Suprapubic skin (tissue), 4 donors: ENCODE results near the gene F8. TPM values are rescaled to one million over a fixed set of nuclear protein-coding genes. Genes with fewer than 3 reads are reported as not detected.

ENCODE experiments used
- DNase-seq, 2 donors: peaks; one replicate each; pipeline ENCODE4 v3.0.0-alpha.2; 2019; ENCODE audit warnings: low spot score in 2 of 2
- H3K27ac ChIP-seq: fragments of 200-600 bp; sonication (generic); one replicate; pipeline ENCODE4 v1.5.1; 2019
- H3K27me3 ChIP-seq: fragments of 200-600 bp; sonication (generic); one replicate; pipeline ENCODE4 v1.5.1; 2019
- H3K36me3 ChIP-seq: fragments of 200-600 bp; sonication (generic); one replicate; pipeline ENCODE4 v1.5.1; 2019
- H3K4me1 ChIP-seq: fragments of 200-600 bp; sonication (generic); one replicate; pipeline ENCODE4 v1.5.1; 2019
- H3K4me3 ChIP-seq: fragments of 200-600 bp; sonication (generic); one replicate; pipeline ENCODE4 v1.5.1; 2019; ENCODE audit warnings: mild to moderate bottlenecking
- H3K9me3 ChIP-seq: fragments of 200-600 bp; sonication (generic); one replicate; pipeline ENCODE4 v1.5.1; 2019
- EP300 ChIP-seq: sonication (generic); formaldehyde crosslinking; IDR thresholded peaks from one replicate; pipeline ENCODE4 v1.6.1; 2017; ENCODE audit warnings: antibody characterized with exemption
- POLR2A ChIP-seq, 2 donors: fragments of 450-650 bp; IDR thresholded peaks; one replicate each; pipeline ENCODE4 v1.6.1; 2017; ENCODE audit warnings: antibody characterized with exemption in 2 of 2, mild to moderate bottlenecking in 2 of 2, moderate library complexity in 2 of 2
- POLR2AphosphoS5 ChIP-seq, 3 donors: sonication (generic); formaldehyde crosslinking; IDR thresholded peaks; one replicate each; pipeline ENCODE4 v1.6.1; 2017; ENCODE audit warnings: antibody characterized with exemption in 3 of 3
- WGBS: methylation state at CpG from one replicate; pipeline ENCODE4 v1.1.5; 2018; 5-methylcytosine and 5-hydroxymethylcytosine counted together
- total RNA-seq, 4 donors: library from RNA; depleted of rRNA; stranded (reverse); fragments of >200 nt; gene quantifications; one replicate each; pipeline ENCODE4 v1.1.0, GENCODE V29; 2016
- TF ChIP-seq, protein P1 (sequence below), 2 donors: fragments of 200-600 bp in 1 of 2; fragments of 450-650 bp in 1 of 2; sonication (generic) in 1 of 2; IDR thresholded peaks; one replicate each; pipeline ENCODE4 v1.5.1; 2016 to 2019; ENCODE audit warnings: antibody characterized with exemption in 2 of 2, mild to moderate bottlenecking in 1 of 2, moderate library complexity in 1 of 2

The F8 gene
- total RNA-seq, 4 donors from 2014 or later, result 5.1 to 15.0 (median 6.7) TPM

DNA sequence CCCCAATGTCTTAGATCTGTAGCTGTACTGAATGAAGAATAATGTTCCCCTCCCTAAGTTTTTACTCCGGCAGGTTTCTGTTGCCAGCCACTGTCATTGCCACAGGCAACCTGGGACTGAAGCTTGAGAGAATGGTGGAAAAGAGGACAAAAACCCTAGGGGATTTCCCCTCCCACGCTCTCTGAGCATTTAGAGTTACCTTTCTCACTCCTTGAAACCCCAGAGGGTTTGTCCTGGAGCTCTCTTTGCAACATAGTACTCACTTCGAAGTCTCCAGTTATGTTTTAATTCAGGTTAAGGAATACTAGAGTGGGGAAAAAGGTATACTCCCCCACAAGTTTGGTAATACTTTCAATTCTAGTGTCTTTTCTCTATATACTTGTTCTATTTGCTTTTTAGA is 31.5 kb downstream of the F8 start:
- no peaks in the 10 kb centered on the region for H3K4me1 ChIP-seq
- no peak for DNase-seq
- H3K9me3 ChIP-seq, result no peaks in the 10 kb centered on the region
- TF ChIP-seq, protein P1, sequence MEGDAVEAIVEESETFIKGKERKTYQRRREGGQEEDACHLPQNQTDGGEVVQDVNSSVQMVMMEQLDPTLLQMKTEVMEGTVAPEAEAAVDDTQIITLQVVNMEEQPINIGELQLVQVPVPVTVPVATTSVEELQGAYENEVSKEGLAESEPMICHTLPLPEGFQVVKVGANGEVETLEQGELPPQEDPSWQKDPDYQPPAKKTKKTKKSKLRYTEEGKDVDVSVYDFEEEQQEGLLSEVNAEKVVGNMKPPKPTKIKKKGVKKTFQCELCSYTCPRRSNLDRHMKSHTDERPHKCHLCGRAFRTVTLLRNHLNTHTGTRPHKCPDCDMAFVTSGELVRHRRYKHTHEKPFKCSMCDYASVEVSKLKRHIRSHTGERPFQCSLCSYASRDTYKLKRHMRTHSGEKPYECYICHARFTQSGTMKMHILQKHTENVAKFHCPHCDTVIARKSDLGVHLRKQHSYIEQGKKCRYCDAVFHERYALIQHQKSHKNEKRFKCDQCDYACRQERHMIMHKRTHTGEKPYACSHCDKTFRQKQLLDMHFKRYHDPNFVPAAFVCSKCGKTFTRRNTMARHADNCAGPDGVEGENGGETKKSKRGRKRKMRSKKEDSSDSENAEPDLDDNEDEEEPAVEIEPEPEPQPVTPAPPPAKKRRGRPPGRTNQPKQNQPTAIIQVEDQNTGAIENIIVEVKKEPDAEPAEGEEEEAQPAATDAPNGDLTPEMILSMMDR (IDR thresholded peaks at IDR 0.05), result no peak
- no peak for TF ChIP-seq EP300
- TF ChIP-seq POLR2A (IDR thresholded peaks at IDR 0.05), result no peak
- TF ChIP-seq POLR2AphosphoS5 (IDR thresholded peaks at IDR 0.05), result no peak
- no peak overlapping the region for H3K4me3 ChIP-seq
- H3K27me3 ChIP-seq, result no peaks in the 10 kb centered on the region
- H3K27ac ChIP-seq, result no peak overlapping the region
- 66% methylated on average over 3 of the region's 3 CpGs for WGBS
- H3K36me3 ChIP-seq, result no peaks in the 10 kb centered on the region

DNA sequence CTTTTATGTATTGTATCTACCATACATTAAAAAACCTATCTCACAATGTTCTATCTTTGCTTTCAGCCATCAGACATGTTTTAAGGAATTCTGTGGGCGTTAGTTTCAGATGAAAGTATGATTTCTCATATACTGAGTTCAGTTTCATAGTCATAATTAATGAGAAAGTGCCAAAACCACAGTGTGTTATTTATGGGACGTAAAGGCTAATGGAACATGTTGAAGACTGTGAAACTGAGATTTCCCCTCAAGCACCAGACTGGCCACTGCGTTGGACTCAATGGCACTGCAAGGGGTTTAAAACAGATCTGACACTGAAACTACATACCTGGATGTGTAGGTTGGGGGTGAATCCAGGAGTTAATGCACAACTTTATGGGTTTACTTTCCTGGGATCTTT is 32.0 kb downstream of the F8 start:
- no peak for TF ChIP-seq EP300
- no peak for TF ChIP-seq POLR2A (IDR thresholded peaks at IDR 0.05)
- no peak for TF ChIP-seq POLR2AphosphoS5 (IDR thresholded peaks at IDR 0.05)
- TF ChIP-seq, protein P1 (IDR thresholded peaks at IDR 0.05), result no peak
- no peaks in the 10 kb centered on the region for H3K36me3 ChIP-seq
- no peaks in the 10 kb centered on the region for H3K4me1 ChIP-seq
- H3K4me3 ChIP-seq, result no peak overlapping the region
- H3K27ac ChIP-seq, result no peak overlapping the region
- H3K9me3 ChIP-seq, result no peaks in the 10 kb centered on the region
- WGBS, result 60% methylated on average over 3 of the region's 3 CpGs
- no peak for DNase-seq
- no peaks in the 10 kb centered on the region for H3K27me3 ChIP-seq

DNA sequence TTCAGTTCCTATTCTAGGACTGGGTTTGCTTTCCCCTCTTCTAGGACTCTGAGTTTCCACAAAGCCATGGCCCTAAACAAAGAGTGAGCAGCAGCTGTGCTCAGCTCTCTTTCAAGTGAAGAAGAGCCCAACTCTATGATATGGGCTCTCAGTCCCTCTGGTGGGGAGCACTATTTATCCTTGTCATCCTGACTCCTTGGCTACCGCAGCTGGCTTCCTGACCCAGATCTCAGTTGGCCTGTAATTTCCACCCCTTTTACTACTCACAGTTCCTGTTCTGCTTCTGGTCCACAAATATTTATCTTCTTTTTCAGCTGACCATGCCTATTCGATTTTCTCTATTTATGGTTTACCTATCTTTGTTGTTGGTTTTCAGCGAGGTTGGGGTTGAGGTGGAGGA is 33.8 kb downstream of the F8 start:
- H3K27ac ChIP-seq, result no peak overlapping the region
- 71% methylated on average over 3 of the region's 3 CpGs for WGBS
- H3K36me3 ChIP-seq, result no peaks in the 10 kb centered on the region
- H3K4me3 ChIP-seq, result no peak overlapping the region
- DNase-seq, result no peak
- H3K27me3 ChIP-seq, result no peaks in the 10 kb centered on the region
- no peaks in the 10 kb centered on the region for H3K9me3 ChIP-seq
- TF ChIP-seq, protein P1 (IDR thresholded peaks at IDR 0.05), result no peak
- TF ChIP-seq POLR2AphosphoS5 (IDR thresholded peaks at IDR 0.05) (no peak), EP300 (no peak), POLR2A (IDR thresholded peaks at IDR 0.05) (no peak)
- H3K4me1 ChIP-seq, result no peaks in the 10 kb centered on the region

DNA sequence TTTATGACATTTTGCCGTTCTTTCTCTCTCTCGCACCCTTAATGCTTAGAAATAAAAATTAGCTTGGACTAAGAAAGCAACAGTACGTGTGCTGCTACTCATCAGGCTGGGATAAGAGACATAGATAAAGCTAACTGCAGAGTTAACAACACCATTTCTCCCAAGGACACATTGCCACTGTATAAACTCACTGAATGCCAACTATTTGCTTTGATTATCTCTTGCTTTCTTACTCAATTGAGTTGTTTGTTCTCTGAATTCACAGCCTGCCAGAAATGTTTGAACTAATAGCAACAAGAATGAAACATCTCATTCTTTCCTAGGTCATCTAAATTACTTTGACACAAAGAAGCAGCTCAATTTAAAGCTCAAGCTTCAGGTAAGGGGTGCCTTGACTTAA is 34.6 kb downstream of the F8 start:
- H3K9me3 ChIP-seq, result no peaks in the 10 kb centered on the region
- no peaks in the 10 kb centered on the region for H3K36me3 ChIP-seq
- WGBS, result 74% methylated on average over 3 of the region's 3 CpGs
- H3K27ac ChIP-seq, result no peak overlapping the region
- no peak for DNase-seq
- H3K27me3 ChIP-seq, result no peaks in the 10 kb centered on the region
- no peak overlapping the region for H3K4me3 ChIP-seq
- H3K4me1 ChIP-seq, result no peaks in the 10 kb centered on the region
- TF ChIP-seq, protein P1 (IDR thresholded peaks at IDR 0.05), result no peak
- TF ChIP-seq POLR2A (IDR thresholded peaks at IDR 0.05), result no peak
- no peak for TF ChIP-seq POLR2AphosphoS5 (IDR thresholded peaks at IDR 0.05)
- no peak for TF ChIP-seq EP300

DNA sequence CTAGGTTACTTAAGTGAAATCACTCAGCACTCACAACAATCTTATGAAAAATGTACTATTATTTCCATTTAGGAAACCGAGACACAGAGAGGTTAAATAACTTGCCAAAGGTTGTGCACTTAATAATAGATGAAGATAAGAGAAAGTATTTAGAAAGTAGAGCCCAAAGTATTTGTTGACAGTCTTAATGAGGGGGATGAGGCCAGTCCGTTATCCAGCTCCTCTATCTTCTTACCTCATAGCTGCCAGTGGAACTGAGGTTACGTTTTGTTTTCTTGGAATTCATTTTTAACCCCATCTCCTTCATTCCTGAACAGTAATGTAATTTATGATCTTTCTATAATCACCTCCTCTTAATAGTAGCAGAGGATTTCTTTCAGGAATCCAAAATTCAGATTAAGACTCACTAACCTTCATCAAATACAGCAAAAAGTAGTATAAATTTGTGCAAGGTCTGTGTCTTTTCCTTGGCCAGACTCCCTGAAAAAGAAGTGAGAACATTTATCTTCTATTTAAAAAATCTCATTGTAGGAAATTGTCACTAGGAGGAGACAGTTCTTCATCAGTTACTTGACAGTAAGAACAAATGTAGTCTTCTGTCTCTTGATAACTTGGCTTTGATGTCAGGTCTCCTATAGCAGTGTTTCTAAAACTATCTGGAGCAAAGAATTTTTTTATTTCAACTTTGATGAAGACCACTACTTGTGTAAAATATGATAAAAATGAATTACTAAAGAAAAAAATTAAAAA is 35.5 kb downstream of the F8 start:
- WGBS, result 43% methylated on average over 3 of the region's 3 CpGs
- TF ChIP-seq, protein P1 (IDR thresholded peaks at IDR 0.05), result no peak
- TF ChIP-seq POLR2AphosphoS5 (IDR thresholded peaks at IDR 0.05) (no peak), EP300 (no peak), POLR2A (IDR thresholded peaks at IDR 0.05) (no peak)
- no peaks in the 10 kb centered on the region for H3K9me3 ChIP-seq
- H3K27ac ChIP-seq, result no peak overlapping the region
- no peaks in the 10 kb centered on the region for H3K4me1 ChIP-seq
- H3K27me3 ChIP-seq, result no peaks in the 10 kb centered on the region
- no peak for DNase-seq
- H3K4me3 ChIP-seq, result no peak overlapping the region
- H3K36me3 ChIP-seq, result no peaks in the 10 kb centered on the region
